ENCODE data around the gene PCDHB3.
"Not testable (repeated sequence)": the region's sequence is repeated elsewhere in the genome, so short reads cannot be mapped to it uniquely, and the experiment has no call there.

Gene PCDHB3

DNA sequence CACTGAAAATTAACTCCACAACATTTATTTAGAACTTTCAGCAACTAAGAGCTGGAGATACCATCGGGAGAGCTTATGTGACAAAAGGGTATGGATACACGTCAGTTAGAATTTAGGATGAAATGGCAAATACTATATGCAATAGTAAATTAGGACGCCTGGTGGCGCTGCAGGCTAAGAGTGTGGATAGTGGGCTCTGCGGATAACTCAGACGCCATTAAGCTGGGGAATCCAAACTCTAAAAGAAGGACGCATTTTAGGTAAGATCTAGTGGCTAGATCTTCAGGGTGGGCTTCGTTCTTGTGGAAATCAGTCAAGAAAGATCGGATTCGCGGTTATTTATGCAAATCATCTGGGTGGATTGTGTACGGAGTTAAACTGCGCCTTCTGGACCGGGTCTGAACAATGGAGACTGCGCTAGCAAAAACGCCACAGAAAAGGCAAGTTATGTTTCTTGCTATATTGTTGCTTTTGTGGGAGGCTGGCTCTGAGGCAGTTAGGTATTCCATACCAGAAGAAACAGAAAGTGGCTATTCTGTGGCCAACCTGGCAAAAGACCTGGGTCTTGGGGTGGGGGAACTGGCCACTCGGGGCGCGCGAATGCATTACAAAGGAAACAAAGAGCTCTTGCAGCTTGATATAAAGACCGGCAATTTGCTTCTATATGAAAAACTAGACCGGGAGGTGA lies 34.9 kb downstream of the PCDHB3 start, which contains the start of gene PCDHB5:
Gene PCDHB5 (plus strand): TSS at position 177 of the 688 bp plus-strand sequence. CDS start 229 bp downstream, at position 406.
- 89% methylated on average over 22 of the region's 22 CpGs for WGBS, 2 experiments
- Histone ChIP-seq H3K27me3 (ENCODE audit: control insufficient read depth, insufficient read depth, low read length, poor library complexity, severe bottlenecking) (no peaks in the 10 kb centered on the region), H3K27ac (ENCODE audit: insufficient read depth, low read depth, low read length, poor library complexity, severe bottlenecking) (no peak within 1 kb of the TSS), H3K9me3 (ENCODE audit: control insufficient read depth, low read length) (peaks cover 5% of the 10 kb centered on the region), H3K4me3 (ENCODE audit: insufficient read depth, low read depth, low read length) (no peak within 1 kb of the TSS), H3K36me3 (ENCODE audit: control insufficient read depth, insufficient read depth, low read length) (no peaks in the 10 kb centered on the region), H3K4me1 (ENCODE audit: control insufficient read depth, insufficient read depth, low read length) (no peaks in the 10 kb centered on the region)

DNA sequence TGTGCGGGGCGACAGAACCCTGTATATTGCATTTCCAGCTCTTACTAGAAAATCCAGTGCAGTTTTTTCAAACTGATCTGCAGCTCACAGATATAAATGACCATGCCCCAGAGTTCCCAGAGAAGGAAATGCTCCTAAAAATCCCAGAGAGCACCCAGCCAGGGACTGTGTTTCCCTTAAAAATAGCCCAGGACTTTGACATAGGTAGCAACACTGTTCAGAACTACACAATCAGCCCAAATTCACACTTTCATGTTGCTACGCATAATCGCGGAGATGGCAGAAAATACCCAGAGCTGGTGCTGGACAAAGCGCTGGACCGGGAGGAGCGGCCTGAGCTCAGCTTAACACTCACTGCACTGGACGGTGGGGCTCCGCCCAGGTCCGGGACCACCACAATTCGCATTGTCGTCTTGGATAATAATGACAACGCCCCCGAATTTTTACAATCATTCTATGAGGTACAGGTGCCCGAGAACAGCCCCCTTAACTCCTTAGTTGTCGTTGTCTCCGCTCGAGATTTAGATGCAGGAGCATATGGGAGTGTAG lies 35.5 kb downstream of the PCDHB3 start:
- H3K4me1 ChIP-seq (ENCODE audit: control insufficient read depth, insufficient read depth, low read length): no peaks in the 10 kb centered on the region
- H3K27me3 ChIP-seq (ENCODE audit: control insufficient read depth, insufficient read depth, low read length, poor library complexity, severe bottlenecking): no peaks in the 10 kb centered on the region
- no peak overlapping the region for H3K4me3 ChIP-seq (ENCODE audit: insufficient read depth, low read depth, low read length)
- peaks cover 5% of the 10 kb centered on the region for H3K9me3 ChIP-seq (ENCODE audit: control insufficient read depth, low read length)
- 95 to 97% methylated on average over 19 of the region's 19 CpGs for WGBS, 2 experiments
- no peaks in the 10 kb centered on the region for H3K36me3 ChIP-seq (ENCODE audit: control insufficient read depth, insufficient read depth, low read length)
- H3K27ac ChIP-seq (ENCODE audit: insufficient read depth, low read depth, low read length, poor library complexity, severe bottlenecking): no peak overlapping the region

DNA sequence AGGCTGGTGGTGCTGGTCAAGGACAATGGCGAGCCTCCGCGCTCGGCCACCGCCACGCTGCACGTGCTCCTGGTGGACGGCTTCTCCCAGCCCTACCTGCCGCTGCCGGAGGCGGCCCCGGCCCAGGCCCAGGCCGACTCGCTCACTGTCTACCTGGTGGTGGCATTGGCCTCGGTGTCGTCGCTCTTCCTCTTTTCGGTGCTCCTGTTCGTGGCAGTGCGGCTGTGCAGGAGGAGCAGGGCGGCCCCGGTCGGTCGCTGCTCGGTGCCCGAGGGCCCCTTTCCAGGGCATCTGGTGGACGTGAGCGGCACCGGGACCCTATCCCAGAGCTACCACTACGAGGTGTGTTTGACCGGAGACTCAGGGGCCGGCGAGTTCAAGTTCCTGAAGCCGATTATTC lies 37.1 kb downstream of the PCDHB3 start:
- H3K27me3 ChIP-seq (ENCODE audit: control insufficient read depth, insufficient read depth, low read length, poor library complexity, severe bottlenecking); H3K27ac ChIP-seq (ENCODE audit: insufficient read depth, low read depth, low read length, poor library complexity, severe bottlenecking); H3K4me3 ChIP-seq (ENCODE audit: insufficient read depth, low read depth, low read length); H3K4me1 ChIP-seq (ENCODE audit: control insufficient read depth, insufficient read depth, low read length); H3K9me3 ChIP-seq (ENCODE audit: control insufficient read depth, low read length); H3K36me3 ChIP-seq (ENCODE audit: control insufficient read depth, insufficient read depth, low read length): not testable (repeated sequence)
- 95% methylated on average over 34 of the region's 34 CpGs for WGBS, 2 experiments

DNA sequence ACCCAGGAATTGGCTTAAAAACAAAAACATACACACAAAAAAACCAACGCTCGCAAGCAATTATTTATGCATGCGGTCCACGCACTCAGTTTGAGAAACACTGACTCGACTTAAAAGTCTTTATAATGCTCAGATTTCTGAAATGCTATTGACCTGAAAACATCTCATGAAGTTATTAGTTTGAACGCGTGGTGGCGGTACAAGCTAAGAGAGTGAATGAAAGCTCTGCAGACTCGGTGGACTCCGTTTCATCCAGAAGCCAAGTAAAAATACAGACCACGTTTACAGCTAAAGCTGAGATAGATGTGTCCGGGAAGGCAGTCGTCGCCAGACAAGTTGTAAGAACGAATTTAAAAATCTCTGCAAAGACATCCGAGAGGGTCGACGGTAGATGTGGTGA lies 49.5 kb downstream of the PCDHB3 start, which contains the start of gene PCDHB6:
Gene PCDHB6 (plus strand): TSS at position 246 of the 400 bp plus-strand sequence. CDS start 201 bp downstream, outside the sequence.
- Histone ChIP-seq H3K27me3 (ENCODE audit: control insufficient read depth, insufficient read depth, low read length, poor library complexity, severe bottlenecking) (no peaks in the 10 kb centered on the region), H3K27ac (ENCODE audit: insufficient read depth, low read depth, low read length, poor library complexity, severe bottlenecking) (no peak within 1 kb of the TSS), H3K9me3 (ENCODE audit: control insufficient read depth, low read length) (no peaks in the 10 kb centered on the region), H3K36me3 (ENCODE audit: control insufficient read depth, insufficient read depth, low read length) (peaks cover 4% of the 10 kb centered on the region), H3K4me3 (ENCODE audit: insufficient read depth, low read depth, low read length) (no peak within 1 kb of the TSS), H3K4me1 (ENCODE audit: control insufficient read depth, insufficient read depth, low read length) (no peaks in the 10 kb centered on the region)
- 90 to 93% methylated on average over 18 of the region's 18 CpGs for WGBS, 2 experiments

DNA sequence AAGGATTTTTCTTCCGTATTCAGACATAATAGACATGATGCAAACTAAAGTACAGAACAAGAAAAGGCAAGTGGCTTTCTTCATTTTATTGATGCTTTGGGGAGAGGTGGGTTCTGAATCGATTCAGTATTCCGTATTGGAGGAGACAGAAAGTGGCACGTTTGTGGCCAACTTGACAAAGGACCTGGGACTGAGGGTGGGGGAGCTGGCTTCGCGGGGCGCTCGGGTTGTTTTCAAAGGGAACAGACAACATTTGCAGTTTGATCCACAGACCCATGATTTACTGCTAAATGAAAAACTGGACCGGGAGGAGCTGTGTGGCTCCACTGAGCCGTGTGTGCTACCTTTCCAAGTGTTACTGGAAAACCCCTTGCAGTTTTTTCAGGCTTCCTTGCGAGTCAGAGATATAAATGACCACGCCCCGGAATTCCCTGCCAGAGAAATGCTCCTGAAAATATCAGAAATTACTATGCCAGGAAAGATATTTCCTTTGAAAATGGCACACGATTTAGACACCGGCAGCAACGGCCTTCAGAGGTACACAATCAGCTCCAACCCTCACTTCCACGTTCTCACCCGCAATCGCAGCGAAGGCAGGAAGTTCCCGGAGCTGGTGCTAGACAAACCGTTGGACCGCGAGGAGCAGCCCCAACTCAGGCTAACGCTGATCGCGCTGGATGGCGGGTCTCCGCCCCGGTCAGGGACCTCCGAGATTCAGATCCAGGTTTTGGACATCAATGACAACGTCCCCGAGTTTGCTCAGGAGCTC lies 50.1 kb downstream of the PCDHB3 start:
- no peaks in the 10 kb centered on the region for H3K9me3 ChIP-seq (ENCODE audit: control insufficient read depth, low read length)
- no peaks in the 10 kb centered on the region for H3K4me1 ChIP-seq (ENCODE audit: control insufficient read depth, insufficient read depth, low read length)
- WGBS, 2 experiments: 95 to 96% methylated on average over 33 of the region's 33 CpGs
- no peak overlapping the region for H3K4me3 ChIP-seq (ENCODE audit: insufficient read depth, low read depth, low read length)
- H3K36me3 ChIP-seq (ENCODE audit: control insufficient read depth, insufficient read depth, low read length): peaks cover 4% of the 10 kb centered on the region
- H3K27ac ChIP-seq (ENCODE audit: insufficient read depth, low read depth, low read length, poor library complexity, severe bottlenecking): no peak overlapping the region
- H3K27me3 ChIP-seq (ENCODE audit: control insufficient read depth, insufficient read depth, low read length, poor library complexity, severe bottlenecking): no peaks in the 10 kb centered on the region

DNA sequence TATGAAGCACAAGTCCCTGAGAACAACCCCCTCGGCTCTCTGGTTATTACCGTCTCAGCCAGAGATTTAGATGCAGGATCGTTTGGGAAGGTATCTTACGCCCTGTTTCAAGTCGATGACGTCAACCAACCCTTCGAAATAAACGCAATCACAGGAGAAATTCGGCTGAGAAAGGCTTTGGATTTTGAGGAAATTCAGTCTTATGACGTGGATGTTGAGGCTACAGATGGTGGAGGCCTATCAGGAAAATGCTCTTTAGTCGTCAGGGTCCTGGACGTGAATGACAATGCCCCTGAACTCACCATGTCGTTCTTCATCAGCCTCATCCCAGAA lies 50.7 kb downstream of the PCDHB3 start:
- Histone ChIP-seq H3K27ac (ENCODE audit: insufficient read depth, low read depth, low read length, poor library complexity, severe bottlenecking) (no peak overlapping the region), H3K36me3 (ENCODE audit: control insufficient read depth, insufficient read depth, low read length) (peaks cover 4% of the 10 kb centered on the region), H3K27me3 (ENCODE audit: control insufficient read depth, insufficient read depth, low read length, poor library complexity, severe bottlenecking) (no peaks in the 10 kb centered on the region), H3K9me3 (ENCODE audit: control insufficient read depth, low read length) (no peaks in the 10 kb centered on the region), H3K4me3 (ENCODE audit: insufficient read depth, low read depth, low read length) (no peak overlapping the region), H3K4me1 (ENCODE audit: control insufficient read depth, insufficient read depth, low read length) (no peaks in the 10 kb centered on the region)
- 92 to 94% methylated on average over 13 of the region's 13 CpGs for WGBS, 2 experiments

DNA sequence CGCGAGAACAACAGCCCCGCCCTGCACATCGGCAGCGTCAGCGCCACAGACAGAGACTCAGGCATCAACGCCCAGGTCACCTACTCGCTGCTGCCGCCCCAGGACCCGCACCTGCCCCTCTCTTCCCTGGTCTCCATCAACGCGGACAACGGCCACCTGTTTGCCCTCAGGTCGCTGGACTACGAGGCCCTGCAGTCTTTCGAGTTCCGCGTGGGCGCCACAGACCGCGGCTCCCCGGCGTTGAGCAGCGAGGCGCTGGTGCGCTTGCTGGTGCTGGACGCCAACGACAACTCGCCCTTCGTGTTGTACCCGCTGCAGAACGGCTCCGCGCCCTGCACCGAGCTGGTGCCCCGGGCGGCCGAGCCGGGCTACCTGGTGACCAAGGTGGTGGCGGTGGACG lies 51.4 kb downstream of the PCDHB3 start:
- not testable (repeated sequence) for H3K36me3 ChIP-seq (ENCODE audit: control insufficient read depth, insufficient read depth, low read length); H3K27me3 ChIP-seq (ENCODE audit: control insufficient read depth, insufficient read depth, low read length, poor library complexity, severe bottlenecking); H3K4me1 ChIP-seq (ENCODE audit: control insufficient read depth, insufficient read depth, low read length); H3K9me3 ChIP-seq (ENCODE audit: control insufficient read depth, low read length); H3K4me3 ChIP-seq (ENCODE audit: insufficient read depth, low read depth, low read length); H3K27ac ChIP-seq (ENCODE audit: insufficient read depth, low read depth, low read length, poor library complexity, severe bottlenecking)
- WGBS, 2 experiments: 97 to 98% methylated on average over 27 to 33 of the region's 41 CpGs

DNA sequence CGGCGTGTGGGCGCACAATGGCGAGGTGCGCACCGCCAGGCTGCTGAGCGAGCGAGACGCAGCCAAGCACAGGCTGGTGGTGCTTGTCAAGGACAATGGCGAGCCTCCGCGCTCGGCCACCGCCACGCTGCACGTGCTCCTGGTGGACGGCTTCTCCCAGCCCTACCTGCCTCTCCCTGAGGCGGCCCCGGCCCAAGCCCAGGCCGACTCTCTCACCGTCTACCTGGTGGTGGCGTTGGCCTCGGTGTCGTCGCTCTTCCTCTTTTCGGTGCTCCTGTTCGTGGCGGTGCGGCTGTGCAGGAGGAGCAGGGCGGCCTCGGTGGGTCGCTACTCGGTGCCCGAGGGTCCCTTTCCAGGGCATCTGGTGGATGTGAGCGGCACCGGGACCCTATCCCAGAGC lies 51.8 kb downstream of the PCDHB3 start:
- not testable (repeated sequence) for H3K27ac ChIP-seq (ENCODE audit: insufficient read depth, low read depth, low read length, poor library complexity, severe bottlenecking); H3K36me3 ChIP-seq (ENCODE audit: control insufficient read depth, insufficient read depth, low read length); H3K9me3 ChIP-seq (ENCODE audit: control insufficient read depth, low read length); H3K27me3 ChIP-seq (ENCODE audit: control insufficient read depth, insufficient read depth, low read length, poor library complexity, severe bottlenecking); H3K4me1 ChIP-seq (ENCODE audit: control insufficient read depth, insufficient read depth, low read length); H3K4me3 ChIP-seq (ENCODE audit: insufficient read depth, low read depth, low read length)
- 95% methylated on average over 36 of the region's 36 CpGs for WGBS, 2 experiments
